K562 (cell line): Measurements from ENCODE around the gene HDLBP. TPM values are rescaled to one million over a fixed set of nuclear protein-coding genes. Genes with fewer than 3 reads are reported as not detected.

Experiments
- ATAC-seq: fragments of 200-7000 bp; cut with Tn5 transposase; 3 replicates; pipeline ENCODE4 v1.9.1; 2020; ENCODE audit warnings: moderate library complexity
- BruUV-seq: library from RNA; stranded (reverse); fragments of 400-500 nt; replicated peaks from 2 replicates; lab custom pipeline; 2021; lab: Mats Ljungman, UMichigan
- CTCF ChIA-PET: fragments of 300-600 bp; formaldehyde crosslinking; extraction: SDS; loops from one replicate; lab custom pipeline; 2021; ENCODE audit warnings: low intra/inter-chr PET ratio; lab: Yijun Ruan, JAX
- POLR2A ChIA-PET: fragments of 300-600, 350-650 bp; sonication (Branson Sonifier 250); formaldehyde crosslinking; extraction: SDS; loops from one replicate; lab custom pipeline; 2021; ENCODE audit warnings: antibody characterized with exemption, inconsistent platforms; lab: Yijun Ruan, JAX
- DNase-seq, 4 experiments: peaks; one replicate each; pipeline versions ENCODE4 v3.0.0 to v3.0.0-alpha.2; 2011 to 2018; ENCODE audit warnings: low spot score in 3 of 4, mixed read lengths in 3 of 4; ENCODE audit errors: extremely low read depth in 1 of 4
- FAIRE-seq: peaks from 2 replicates; lab custom pipeline; 2011; peaks lifted over from hg19 to GRCh38; lab: Jason Lieb, UNC
- H2AFZ ChIP-seq: 2 replicates; pipeline ENCODE4 v1.6.0; 2011; ENCODE audit warnings: low read depth, low read length, control low read depth, inconsistent platforms
- H3K27ac ChIP-seq: fragments of 200-600 bp; 3 replicates; pipeline ENCODE4 v1.8.0; 2011; ENCODE audit warnings: low read depth, mild to moderate bottlenecking, control low read depth, inconsistent platforms, low read length, moderate library complexity, mixed read lengths; ENCODE audit errors: extremely low read depth
- H3K27me3 ChIP-seq, 2 experiments: fragments of 300-600 bp in 1 of 2; 2 replicates in 1 of 2; 3 replicates in 1 of 2; pipeline versions ENCODE4 v1.6.0 to v1.8.0; 2011; ENCODE audit warnings: inconsistent platforms in 2 of 2, low read length in 2 of 2, mild to moderate bottlenecking in 1 of 2, mixed read lengths in 1 of 2, moderate library complexity in 1 of 2; ENCODE audit not compliant: control insufficient read depth in 2 of 2, insufficient read depth in 2 of 2
- H3K36me3 ChIP-seq: fragments of 300-600 bp; 3 replicates; pipeline ENCODE4 v1.8.0; 2011; ENCODE audit warnings: mild to moderate bottlenecking, low read length, inconsistent platforms; ENCODE audit not compliant: control insufficient read depth, insufficient read depth
- H3K4me1 ChIP-seq, 2 experiments: fragments of 200-600 bp in 1 of 2; replicated peaks in 1 of 2; 2 replicates in 1 of 2; 3 replicates in 1 of 2; pipeline versions ENCODE4 v1.5.1 to v1.8.0; 2011; ENCODE audit warnings: inconsistent platforms in 2 of 2, low read length in 2 of 2, mild to moderate bottlenecking in 1 of 2, mixed read lengths in 1 of 2, moderate library complexity in 1 of 2; ENCODE audit not compliant: control insufficient read depth in 2 of 2, insufficient read depth in 2 of 2
- H3K4me2 ChIP-seq: 2 replicates; pipeline ENCODE4 v1.6.1; 2011; ENCODE audit warnings: low read length, control low read depth, inconsistent platforms, mixed read lengths; ENCODE audit not compliant: insufficient read depth
- H3K4me3 ChIP-seq: fragments of 200-600 bp; sonication (generic), shearing (Covaris generic); 2 replicates; pipeline ENCODE4 v1.5.1; 2016; ENCODE audit warnings: control low read depth, inconsistent platforms
- H3K79me2 ChIP-seq: fragments of 200-600 bp; 3 replicates; pipeline ENCODE4 v1.8.0; 2011; ENCODE audit warnings: low read length, inconsistent platforms; ENCODE audit not compliant: control insufficient read depth, insufficient read depth
- H3K9ac ChIP-seq, 2 experiments: 2 replicates each; pipeline versions ENCODE4 v1.6.0 to v1.6.1; 2011; ENCODE audit warnings: low read depth in 2 of 2, low read length in 2 of 2, control low read depth in 1 of 2, inconsistent platforms in 1 of 2, mild to moderate bottlenecking in 1 of 2, mixed read lengths in 1 of 2; ENCODE audit not compliant: insufficient read depth in 1 of 2
- H3K9me1 ChIP-seq: one replicate; pipeline ENCODE4 v1.6.0; 2011; ENCODE audit warnings: inconsistent platforms, mild to moderate bottlenecking, low read length, moderate library complexity; ENCODE audit not compliant: control insufficient read depth, insufficient read depth
- H3K9me3 ChIP-seq: replicated peaks from 2 replicates; pipeline ENCODE4 v1.5.1; 2011; ENCODE audit warnings: low read depth, low read length, inconsistent platforms; ENCODE audit not compliant: control insufficient read depth, insufficient read depth
- H4K20me1 ChIP-seq: replicated peaks from 2 replicates; pipeline ENCODE4 v1.6.1; 2011; ENCODE audit warnings: low read length, inconsistent platforms, mixed read lengths; ENCODE audit not compliant: control insufficient read depth, insufficient read depth
- AFF4 ChIP-seq: sonication (generic); formaldehyde crosslinking; IDR thresholded peaks from 2 replicates; pipeline ENCODE4 v1.8.0; 2023; ENCODE audit warnings: mild to moderate bottlenecking, missing genetic modification reagents
- ELF2 ChIP-seq: fragments of 250-450 bp; sonication (Bioruptor Pico); IDR thresholded peaks from 2 replicates; pipeline ENCODE4 v1.5.0; 2021; ENCODE audit warnings: mild to moderate bottlenecking
- EWSR1 ChIP-seq: fragments of 450-650 bp; IDR thresholded peaks from 2 replicates; pipeline ENCODE4 v1.6.1; 2018; ENCODE audit warnings: borderline replicate concordance, mild to moderate bottlenecking, low read depth, moderate library complexity; ENCODE audit not compliant: partially characterized antibody
- GMEB1 ChIP-seq: fragments of 250-450 bp; sonication (Bioruptor Pico); IDR thresholded peaks from 2 replicates; pipeline ENCODE4 v1.4.0; 2020; ENCODE audit warnings: mild to moderate bottlenecking
- HOXB6 ChIP-seq: fragments of 250-450 bp; sonication (Bioruptor Pico); IDR thresholded peaks from 2 replicates; pipeline ENCODE4 v1.5.1; 2022; ENCODE audit warnings: mild to moderate bottlenecking, borderline replicate concordance
- MAZ ChIP-seq, 2 experiments: fragments of 450-650 bp in 1 of 2; sonication (generic) in 1 of 2; formaldehyde crosslinking; IDR thresholded peaks in 1 of 2; conservative IDR thresholded peaks in 1 of 2; 2 replicates each; pipeline versions ENCODE4 v1.4.0 to v1.5.0; 2020; ENCODE audit warnings: mild to moderate bottlenecking in 1 of 2, missing genetic modification reagents in 1 of 2
- MBD2 ChIP-seq: sonication (generic); IDR thresholded peaks from 2 replicates; pipeline ENCODE4 v1.6.1; 2016; ENCODE audit warnings: low read depth, borderline replicate concordance
- NFE2 ChIP-seq: IDR thresholded peaks from 2 replicates; pipeline ENCODE4 v1.6.1; 2014; ENCODE audit warnings: antibody characterized with exemption, low read depth
- RBFOX2 ChIP-seq: fragments of 200-400 bp; formaldehyde crosslinking; IDR thresholded peaks from 2 replicates; pipeline ENCODE4 v1.6.1; 2017; ENCODE audit warnings: low read depth, mild to moderate bottlenecking, low read length, moderate library complexity
- SMAD1 ChIP-seq: fragments of 150-350 bp; IDR thresholded peaks from 2 replicates; pipeline ENCODE4 v1.6.1; 2014; ENCODE audit warnings: low read length, low read depth; ENCODE audit not compliant: partially characterized antibody
- TAL1 ChIP-seq: fragments of 450-650 bp; IDR thresholded peaks from 2 replicates; pipeline ENCODE4 v1.6.1; 2016; ENCODE audit warnings: mild to moderate bottlenecking
- WGBS: fragments of 100-300 bp; shearing (Covaris generic); methylation state at CpG from one replicate; pipeline ENCODE4 v1.1.6; 2016; ENCODE audit warnings: low coverage, mixed read lengths; ENCODE audit not compliant: insufficient coverage; ENCODE audit errors: missing lambda C conversion rate; 5-methylcytosine and 5-hydroxymethylcytosine counted together
- in situ Hi-C: fragments of 300-500 bp; cut with MboI; formaldehyde crosslinking; loops from 4 replicates; pipeline ENCODE4 v1.15.0; 2018; ENCODE audit warnings: inconsistent platforms, mixed read lengths
- intact Hi-C: fragments of 100-400 bp; cut with micrococcal nuclease; formaldehyde crosslinking; loops from 2 replicates; pipeline ENCODE4 v1.14.2; 2022
- polyA plus RNA-seq, 8 experiments: library from polyadenylated mRNA; depleted of rRNA in 4 of 8; stranded (reverse) in 5 of 8; unstranded in 3 of 8; fragments of >200 nt; fragmentation: Nextera tagmentation in 2 of 8; fragmentation: Illumina TruSeq in 1 of 8; extraction: Ambion mirVana in 2 of 8; extraction: Trizol in 1 of 8; gene quantifications; 2 replicates each; pipeline versions ENCODE4 v1.2.1 to v1.2.3, GENCODE V29; 2011 to 2014; ENCODE audit warnings: inconsistent platforms in 1 of 8, missing spikeins in 1 of 8
- total RNA-seq, 7 experiments: library from RNA; depleted of rRNA in 6 of 7; stranded (reverse); fragments of >200 nt in 6 of 7; fragmentation: Illumina TruSeq in 2 of 7; extraction: Trizol in 2 of 7; gene quantifications; 2 replicates each; pipeline versions ENCODE4 v1.2.1 to v1.2.3, GENCODE V29; 2011 to 2021; ENCODE audit warnings: low replicate concordance in 1 of 7
- TF ChIP-seq, protein P1 (sequence below): sonication (generic); formaldehyde crosslinking; IDR thresholded peaks from 2 replicates; pipeline ENCODE4 v1.9.0; 2022; ENCODE audit warnings: mild to moderate bottlenecking, missing genetic modification reagents

Gene HDLBP
- total and polyA plus RNA-seq, 9 of the 15 experiments (the other 6 are each of a cell fraction or from before 2014, with no cell fraction given), result 24.4 to 378 (median 146) TPM

GRCh38 chr2:241223211-241224017, 92.1 kb downstream of the HDLBP start:
- H3K9me1 ChIP-seq, result peaks cover 5% of the 10 kb centered on the region
- in situ Hi-C loops, result no loop called here
- intact Hi-C loops, result no loop called here
- H3K27me3 ChIP-seq, result no peaks in the 10 kb centered on the region
- ChIA-PET POLR2A (interaction anchor here (0.7 kb wide), 1 partner anchor 13 kb away, joined by 3 read pairs; no protein-coding TSS in a partner anchor), CTCF (no interaction called here)
- no peak overlapping the region for H3K27ac ChIP-seq
- peaks cover 15% of the 10 kb centered on the region for H3K79me2 ChIP-seq
- ATAC-seq (no peak), FAIRE-seq (no peak), DNase-seq (no peak)
- peaks cover 4 to 23% of the 10 kb centered on the region in 2 experiments; a peak in 3 of 5 replicates for H3K4me1 ChIP-seq
- H3K9ac ChIP-seq, result peak overlapping the region in 1 of 2 experiments; percentile 7; a peak in 2 of 4 replicates
- no TSS peak for BruUV-seq
- H4K20me1 ChIP-seq, result peaks cover 9% of the 10 kb centered on the region; the same call in 1 of the 2 replicates
- 0 out of 2 replicates have a peak, but pooled peaks have one; percentile 5 for TF ChIP-seq RBFOX2
- TF ChIP-seq MBD2, result no peak
- no peak for TF ChIP-seq AFF4 (CRISPR knock-in tag)
- no peak for TF ChIP-seq EWSR1
- no peak for TF ChIP-seq GMEB1 (CRISPR knock-in tag)
- TF ChIP-seq ELF2 (CRISPR knock-in tag), result no peak
- TF ChIP-seq SMAD1, result no peak
- TF ChIP-seq NFE2, result peak; percentile 34; the same call in 1 of the 2 replicates
- TF ChIP-seq, protein P1, sequence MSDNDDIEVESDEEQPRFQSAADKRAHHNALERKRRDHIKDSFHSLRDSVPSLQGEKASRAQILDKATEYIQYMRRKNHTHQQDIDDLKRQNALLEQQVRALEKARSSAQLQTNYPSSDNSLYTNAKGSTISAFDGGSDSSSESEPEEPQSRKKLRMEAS (CRISPR knock-in tag), result peak; percentile 23; the same call in 1 of the 2 replicates
- no peak for TF ChIP-seq MAZ (CRISPR knock-in tag; conservative IDR thresholded peaks at IDR 0.05 in 1 of 2, IDR thresholded peaks at IDR 0.05 in 1 of 2)
- TF ChIP-seq HOXB6 (CRISPR knock-in tag), result no peak
- no peak for TF ChIP-seq TAL1
- H3K4me2 ChIP-seq, result no peak overlapping the region
- H3K9me3 ChIP-seq, result no peaks in the 10 kb centered on the region
- H3K36me3 ChIP-seq, result peaks cover 30% of the 10 kb centered on the region; the same call in 2 of the 3 replicates
- H3K4me3 ChIP-seq, result no peak overlapping the region
- WGBS, result 70% methylated on average over 13 of the region's 23 CpGs
- H2AFZ ChIP-seq, result no peak overlapping the region
